ENCODE data around the gene SUPT4H1.

The SUPT4H1 gene

DNA sequence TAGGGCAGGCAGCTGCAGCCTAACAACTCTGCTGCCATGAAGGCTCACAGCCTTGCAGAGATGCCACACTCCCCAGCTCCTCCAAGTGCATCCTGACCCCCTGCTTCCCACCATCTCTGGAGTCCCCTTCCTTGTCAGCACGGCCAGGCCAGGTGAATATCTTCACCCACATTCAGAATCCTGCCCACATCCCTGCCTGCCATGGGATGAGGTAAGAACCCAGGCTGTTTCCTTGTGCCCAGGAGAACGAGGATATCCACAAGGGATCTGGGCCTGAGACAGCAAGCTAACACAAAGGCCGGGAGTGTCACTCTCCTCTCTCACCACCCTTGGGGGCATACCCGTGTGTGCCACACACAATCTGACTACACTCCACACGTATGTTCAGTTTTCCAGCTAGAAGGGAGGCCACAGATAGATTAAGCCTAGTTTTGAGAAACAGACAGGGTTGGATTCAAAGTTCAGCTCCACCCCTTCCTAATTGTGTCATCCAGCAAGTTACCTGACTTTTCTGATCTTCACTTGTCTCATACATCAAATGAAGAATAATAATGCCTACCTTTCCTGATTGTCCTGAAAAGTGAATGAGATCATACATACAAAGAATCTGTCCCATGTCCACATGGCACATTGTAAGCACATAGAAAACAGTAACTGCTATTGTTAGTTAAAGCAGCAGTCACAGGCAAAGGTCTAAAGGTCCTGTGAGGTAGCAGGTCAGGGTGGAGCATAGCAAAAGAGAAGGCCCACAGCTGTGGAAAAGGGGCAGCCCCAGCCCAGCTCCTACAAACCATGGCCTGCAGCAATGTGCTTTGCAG lies 17.4 kb upstream of the SUPT4H1 start:
- no peak overlapping the region for H3K4me3 ChIP-seq (ENCODE audit: low read depth, low read length)
- no peak for DNase-seq (ENCODE audit: low read depth)
- TF ChIP-seq, protein P1, sequence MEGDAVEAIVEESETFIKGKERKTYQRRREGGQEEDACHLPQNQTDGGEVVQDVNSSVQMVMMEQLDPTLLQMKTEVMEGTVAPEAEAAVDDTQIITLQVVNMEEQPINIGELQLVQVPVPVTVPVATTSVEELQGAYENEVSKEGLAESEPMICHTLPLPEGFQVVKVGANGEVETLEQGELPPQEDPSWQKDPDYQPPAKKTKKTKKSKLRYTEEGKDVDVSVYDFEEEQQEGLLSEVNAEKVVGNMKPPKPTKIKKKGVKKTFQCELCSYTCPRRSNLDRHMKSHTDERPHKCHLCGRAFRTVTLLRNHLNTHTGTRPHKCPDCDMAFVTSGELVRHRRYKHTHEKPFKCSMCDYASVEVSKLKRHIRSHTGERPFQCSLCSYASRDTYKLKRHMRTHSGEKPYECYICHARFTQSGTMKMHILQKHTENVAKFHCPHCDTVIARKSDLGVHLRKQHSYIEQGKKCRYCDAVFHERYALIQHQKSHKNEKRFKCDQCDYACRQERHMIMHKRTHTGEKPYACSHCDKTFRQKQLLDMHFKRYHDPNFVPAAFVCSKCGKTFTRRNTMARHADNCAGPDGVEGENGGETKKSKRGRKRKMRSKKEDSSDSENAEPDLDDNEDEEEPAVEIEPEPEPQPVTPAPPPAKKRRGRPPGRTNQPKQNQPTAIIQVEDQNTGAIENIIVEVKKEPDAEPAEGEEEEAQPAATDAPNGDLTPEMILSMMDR (conservative IDR thresholded peaks at IDR 0.05; ENCODE audit: low read depth, low read length) = no peak

DNA sequence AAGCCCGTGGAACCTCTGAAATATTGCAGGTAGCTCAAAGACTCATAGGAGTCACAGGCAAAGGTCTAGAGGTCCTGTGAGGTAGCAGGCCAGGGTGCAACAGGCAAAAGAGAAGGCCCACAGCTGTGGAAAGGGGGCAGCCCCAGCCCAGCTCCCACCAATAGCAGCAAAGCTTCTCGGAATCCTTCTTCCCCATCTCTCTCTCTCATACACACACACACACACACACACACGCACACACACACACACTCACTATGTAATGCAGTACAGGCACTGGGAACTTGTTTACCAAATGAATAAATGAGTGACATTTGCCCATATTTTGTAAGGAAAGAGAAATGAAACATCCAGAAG lies 16.8 kb upstream of the SUPT4H1 start:
- DNase-seq (ENCODE audit: low read depth) = no peak
- H3K4me3 ChIP-seq (ENCODE audit: low read depth, low read length) = no peak overlapping the region
- TF ChIP-seq, protein P1 (conservative IDR thresholded peaks at IDR 0.05; ENCODE audit: low read depth, low read length) = no peak

DNA sequence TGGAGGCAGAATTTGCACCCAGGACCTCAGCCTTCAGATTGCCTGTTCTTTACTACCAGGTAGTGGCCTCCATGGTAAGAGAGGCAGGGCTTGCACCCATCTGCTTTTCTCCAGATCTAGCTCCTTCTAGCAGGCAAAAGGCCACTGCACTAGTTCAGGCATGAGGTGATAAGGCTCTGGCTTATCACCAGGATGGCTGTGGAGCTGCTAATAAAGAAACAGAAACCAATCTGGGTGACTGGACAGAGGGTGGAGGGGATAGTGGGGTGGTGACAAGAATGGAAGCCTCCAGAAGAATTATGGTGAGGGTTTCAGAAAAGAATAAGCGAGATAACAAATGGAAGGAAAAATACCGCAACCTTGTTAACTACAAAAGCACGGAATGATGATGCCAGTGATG lies 15.5 kb upstream of the SUPT4H1 start:
- DNase-seq (ENCODE audit: low read depth) = no peak
- TF ChIP-seq, protein P1 (conservative IDR thresholded peaks at IDR 0.05; ENCODE audit: low read depth, low read length) = no peak
- no peak overlapping the region for H3K4me3 ChIP-seq (ENCODE audit: low read depth, low read length)

DNA sequence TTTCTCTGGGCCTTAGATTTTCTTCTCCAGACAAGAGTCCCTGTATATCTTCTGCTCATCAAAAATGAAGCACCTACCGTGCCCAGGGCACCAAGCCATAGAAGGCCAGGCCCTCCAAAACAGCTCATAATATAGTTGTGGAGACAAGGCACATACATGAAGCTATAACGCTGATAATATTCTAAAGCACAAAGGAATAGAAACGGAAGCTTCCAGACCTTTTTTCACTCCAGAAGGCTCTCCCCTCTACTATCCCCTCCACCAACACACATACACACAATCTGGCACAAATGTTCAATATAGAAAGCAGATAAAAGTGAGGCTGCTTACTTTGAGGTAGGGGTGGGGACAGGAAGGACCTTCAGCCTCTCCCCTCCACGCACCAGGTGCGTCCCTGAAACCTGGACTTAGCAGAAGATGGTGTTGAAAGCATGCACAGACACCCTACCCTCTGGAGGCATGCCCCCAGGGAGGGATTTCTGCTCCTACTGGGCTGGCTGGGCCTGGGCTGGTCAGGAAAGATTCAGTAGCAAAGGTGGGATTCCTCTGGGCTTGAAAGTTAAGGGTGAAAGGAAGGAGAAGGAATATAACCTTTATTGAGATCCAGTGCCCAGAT lies 14.1 kb upstream of the SUPT4H1 start:
- DNase-seq (ENCODE audit: low read depth) = no peak
- no peak overlapping the region for H3K4me3 ChIP-seq (ENCODE audit: low read depth, low read length)
- TF ChIP-seq, protein P1 (conservative IDR thresholded peaks at IDR 0.05; ENCODE audit: low read depth, low read length) = no peak

DNA sequence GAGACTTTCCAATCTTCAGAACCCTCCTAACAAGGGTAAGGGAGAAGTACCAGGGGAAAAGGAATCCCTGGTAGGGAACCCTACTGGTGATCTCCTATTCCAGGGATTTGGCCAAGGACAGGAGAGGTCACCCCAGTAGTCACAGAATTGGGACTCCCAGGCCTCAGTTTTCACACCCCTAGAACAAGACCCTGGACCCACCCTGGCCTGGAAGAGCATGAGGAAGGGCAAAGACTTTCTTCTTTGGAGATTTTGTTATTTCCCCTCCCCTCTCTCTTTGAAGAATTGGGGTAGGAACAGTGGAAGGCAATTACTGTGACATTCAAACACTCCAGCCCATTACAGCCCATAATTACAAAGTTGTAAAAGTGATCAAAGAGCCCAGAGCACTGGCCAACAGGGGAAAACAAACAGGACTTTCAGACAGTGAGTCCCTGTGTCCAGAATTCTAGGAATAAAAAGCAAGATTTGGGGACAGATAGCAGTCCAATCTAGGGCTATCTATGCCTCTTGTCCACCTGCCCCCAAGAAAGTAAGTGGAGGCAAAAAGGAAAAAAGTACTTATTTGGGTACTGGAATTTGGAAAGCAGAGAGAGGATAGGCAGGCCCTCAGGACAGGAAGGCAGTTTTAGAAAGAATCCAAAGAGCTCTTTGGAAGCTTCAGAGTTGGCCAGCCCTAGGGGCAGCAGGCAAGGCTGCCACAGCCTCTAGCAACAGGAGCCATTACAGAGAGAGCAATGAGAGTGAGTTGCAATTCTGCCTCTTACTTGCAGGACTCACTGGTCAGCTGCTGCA lies 13.4 kb upstream of the SUPT4H1 start:
- no peak for DNase-seq (ENCODE audit: low read depth)
- TF ChIP-seq, protein P1 (conservative IDR thresholded peaks at IDR 0.05; ENCODE audit: low read depth, low read length) = no peak
- H3K4me3 ChIP-seq (ENCODE audit: low read depth, low read length) = no peak overlapping the region

DNA sequence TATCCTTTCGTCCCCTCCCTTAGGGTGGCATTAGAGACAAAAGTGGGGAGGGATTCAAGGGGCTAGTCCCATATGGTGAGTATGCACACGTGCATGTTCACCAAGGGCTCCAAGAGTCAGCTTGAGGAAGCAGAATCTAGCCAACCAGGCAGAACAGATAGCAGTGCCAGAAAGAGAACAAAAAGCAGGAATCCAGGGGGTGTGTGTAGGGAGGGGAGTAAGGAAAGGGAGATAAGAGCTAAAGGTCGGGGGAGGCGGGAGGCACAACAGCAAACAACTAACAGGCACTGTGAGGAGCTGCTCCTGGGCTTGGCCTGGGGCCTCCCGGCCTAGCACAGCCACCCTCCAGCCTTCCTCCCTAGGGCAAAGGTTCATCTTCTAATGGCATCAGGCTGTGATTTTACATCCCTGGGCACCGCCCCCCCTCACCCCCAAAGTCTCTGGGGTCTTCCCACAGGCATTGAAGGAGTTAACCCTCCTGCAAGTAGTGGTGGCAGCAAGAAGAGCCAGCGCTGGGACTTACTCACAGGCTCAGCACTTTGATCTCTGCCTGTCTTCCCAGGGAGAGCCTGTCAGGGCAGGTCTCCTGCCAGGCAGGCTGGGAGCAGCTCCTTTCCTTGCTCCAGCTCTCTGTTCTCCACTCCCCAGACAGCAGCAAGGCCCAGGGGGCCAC lies 12.4 kb upstream of the SUPT4H1 start:
- DNase-seq (ENCODE audit: low read depth) = no peak
- H3K4me3 ChIP-seq (ENCODE audit: low read depth, low read length) = no peak overlapping the region
- TF ChIP-seq, protein P1 (conservative IDR thresholded peaks at IDR 0.05; ENCODE audit: low read depth, low read length) = no peak
